SU-DHL-6 (cell line): ENCODE data around the gene ZNF888.
"Not testable (repeated sequence)": the region's sequence is repeated elsewhere in the genome, so short reads cannot be mapped to it uniquely, and the experiment has no call there.

ENCODE experiments used
- H2AFZ ChIP-seq: fragments of 200-600 bp; sonication (generic); 2 replicates; pipeline ENCODE4 v1.6.1; 2014; ENCODE audit warnings: low read depth, mild to moderate bottlenecking, moderate library complexity, mixed read lengths, antibody characterized with exemption, low read length; ENCODE audit not compliant: severe bottlenecking
- H3F3A ChIP-seq: fragments of 200-600 bp; shearing (Covaris generic); 2 replicates; pipeline ENCODE4 v1.6.0; 2016; ENCODE audit warnings: antibody characterized with exemption, mild to moderate bottlenecking; ENCODE audit not compliant: insufficient read depth
- H3K27ac ChIP-seq: fragments of 200-600 bp; sonication (generic); 2 replicates; pipeline ENCODE4 v1.5.1; 2016; ENCODE audit warnings: low read depth, mild to moderate bottlenecking, low read length, moderate library complexity, mixed read lengths
- H3K27me3 ChIP-seq: fragments of 200-600 bp; sonication (generic), shearing (Covaris generic); 2 replicates; pipeline ENCODE4 v1.6.0; 2014; ENCODE audit warnings: mild to moderate bottlenecking, low read length
- H3K36me3 ChIP-seq: fragments of 200-600 bp; sonication (generic); 2 replicates; pipeline ENCODE4 v1.6.1; 2014; ENCODE audit warnings: mild to moderate bottlenecking, low read length, mixed read lengths
- H3K4me2 ChIP-seq: fragments of 300-600, 200-600 bp; shearing (Covaris generic), sonication (generic); 2 replicates; pipeline ENCODE4 v1.6.0; 2014; ENCODE audit warnings: low read length, low read depth, mild to moderate bottlenecking; ENCODE audit not compliant: poor library complexity, severe bottlenecking
- H3K4me3 ChIP-seq: fragments of 200-600 bp; sonication (generic); 2 replicates; pipeline ENCODE4 v1.5.1; 2014; ENCODE audit warnings: antibody characterized with exemption, low read length, mild to moderate bottlenecking, mixed read lengths; ENCODE audit not compliant: insufficient read depth, poor library complexity, severe bottlenecking
- H3K79me2 ChIP-seq: fragments of 200-600 bp; sonication (generic); 2 replicates; pipeline ENCODE4 v1.6.1; 2014; ENCODE audit warnings: mild to moderate bottlenecking, low read length, moderate library complexity; ENCODE audit not compliant: insufficient read depth
- H3K9ac ChIP-seq: fragments of 200-600 bp; sonication (generic); 2 replicates; pipeline ENCODE4 v1.7.0; 2014; ENCODE audit warnings: mild to moderate bottlenecking, low read length
- H3K9me2 ChIP-seq: fragments of 200-600 bp; sonication (generic); replicated peaks from 2 replicates; pipeline ENCODE4 v1.6.1; 2014; ENCODE audit warnings: low read length; ENCODE audit not compliant: insufficient read depth
- H3K9me3 ChIP-seq: fragments of 200-600 bp; sonication (generic); 2 replicates; pipeline ENCODE4 v1.6.1; 2014; ENCODE audit warnings: low read length, mixed read lengths; ENCODE audit not compliant: insufficient read depth
- H4K20me1 ChIP-seq: fragments of 200-600 bp; sonication (generic); 2 replicates; pipeline ENCODE4 v1.6.1; 2014; ENCODE audit warnings: low read depth, mild to moderate bottlenecking, antibody characterized with exemption, low read length, moderate library complexity, mixed read lengths
- CTCF ChIP-seq: fragments of 200-600 bp; sonication (generic); IDR thresholded peaks from one replicate; pipeline ENCODE4 v1.5.1; 2017; ENCODE audit warnings: antibody characterized with exemption, mild to moderate bottlenecking, low read length, moderate library complexity; ENCODE audit not compliant: insufficient read depth, poor library complexity, severe bottlenecking
- EZH2phosphoT487 ChIP-seq: fragments of 200-600 bp; sonication (generic), shearing (Covaris generic); conservative IDR thresholded peaks from 2 replicates; pipeline ENCODE4 v1.6.1; 2018; ENCODE audit warnings: mild to moderate bottlenecking, antibody characterized with exemption, low read length, moderate library complexity, mixed read lengths

The ZNF888 gene

DNA sequence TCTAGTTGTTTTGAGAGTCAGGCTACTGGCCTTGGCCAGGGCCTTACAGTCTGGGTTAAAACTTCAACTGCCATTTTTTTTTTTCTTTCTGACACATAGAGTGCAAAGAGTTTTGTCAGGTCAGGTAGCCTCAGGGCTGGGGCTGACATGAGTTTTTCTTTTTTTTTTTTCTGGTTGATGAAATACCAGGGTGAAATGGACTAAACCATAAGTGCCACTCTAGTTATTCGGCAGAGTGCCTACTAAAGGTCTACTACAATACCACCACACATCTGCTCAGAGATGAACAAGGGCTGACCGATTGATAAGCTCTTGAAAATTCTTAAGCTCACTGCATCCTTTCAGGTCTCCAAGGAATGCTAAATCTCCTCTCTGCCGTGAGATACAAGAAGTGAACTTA, 21.4 kb downstream of the ZNF888 start:
- H3K79me2 ChIP-seq = peaks cover 6% of the 10 kb centered on the region
- no peak for TF ChIP-seq EZH2phosphoT487
- TF ChIP-seq CTCF = no peak
- no peak overlapping the region for H3K4me3 ChIP-seq
- H3K4me2 ChIP-seq = no peak overlapping the region
- H3F3A ChIP-seq = no peaks in the 10 kb centered on the region; the same call in 1 of the 2 replicates
- no peaks in the 10 kb centered on the region for H3K9me3 ChIP-seq
- no peak overlapping the region for H3K27ac ChIP-seq
- H3K9ac ChIP-seq = no peak overlapping the region
- no peaks in the 10 kb centered on the region for H3K36me3 ChIP-seq
- H2AFZ ChIP-seq = no peak overlapping the region
- H4K20me1 ChIP-seq = no peaks in the 10 kb centered on the region
- H3K9me2 ChIP-seq = no peaks in the 10 kb centered on the region
- H3K27me3 ChIP-seq = no peaks in the 10 kb centered on the region

DNA sequence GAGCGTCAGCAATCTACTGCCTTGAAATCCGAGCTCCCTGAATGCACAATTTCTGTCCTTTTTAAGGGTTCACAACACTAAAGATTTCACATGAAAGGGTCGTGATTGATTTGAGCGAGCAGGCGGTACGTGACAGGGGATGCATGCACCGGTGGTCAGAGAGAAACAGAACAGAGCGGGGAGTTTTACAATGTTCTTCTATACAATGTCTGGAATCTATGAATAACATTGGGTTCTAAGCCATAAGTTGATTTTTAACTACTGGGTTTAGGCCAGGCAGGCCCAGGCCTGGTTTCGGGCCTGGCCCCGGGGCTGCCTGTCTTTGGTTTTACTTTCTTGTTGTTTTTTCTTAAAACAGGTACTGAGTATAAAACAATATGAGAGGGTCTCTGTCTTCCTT, 24.6 kb downstream of the ZNF888 start:
- peaks cover 37% of the 10 kb centered on the region for H3K79me2 ChIP-seq
- not testable (repeated sequence) for H3K4me3 ChIP-seq, H3K9me3 ChIP-seq, H4K20me1 ChIP-seq, H3K4me2 ChIP-seq, H3K36me3 ChIP-seq, H3K9ac ChIP-seq, H3K27ac ChIP-seq, H2AFZ ChIP-seq, H3K27me3 ChIP-seq, H3K9me2 ChIP-seq, H3F3A ChIP-seq

- Histone ChIP-seq H3K9ac (no peak overlapping the region), H3K27me3 (no peaks in the 10 kb centered on the region), H3K4me2 (peak overlapping the region; percentile 26), H3K9me3 (no peaks in the 10 kb centered on the region), H4K20me1 (no peaks in the 10 kb centered on the region), H3K36me3 (no peaks in the 10 kb centered on the region), H3K27ac (no peak overlapping the region), H2AFZ (peak overlapping the region; percentile 79), H3K79me2 (peaks cover 41% of the 10 kb centered on the region), H3F3A (no peaks in the 10 kb centered on the region; the same call in 1 of the 2 replicates), H3K4me3 (no peak overlapping the region), H3K9me2 (no peaks in the 10 kb centered on the region)
- no peak for TF ChIP-seq CTCF
- TF ChIP-seq EZH2phosphoT487 = no peak
These were observed 25.1 kb downstream of the ZNF888 start for GRCh38 chr19:52898101-52898500.

GRCh38 chr19:52897138-52897935, 25.9 kb downstream of the ZNF888 start, which contains the start of gene ZNF320:
Gene ZNF320 (minus strand): TSS chr19:52897635. CDS start chr19:52890255, 7,380 bp downstream.
- peak within 1 kb of the TSS; percentile 66 for H3K27ac ChIP-seq
- peak within 1 kb of the TSS; percentile 89 for H3K4me3 ChIP-seq
- TF ChIP-seq CTCF = no peak
- no peak for TF ChIP-seq EZH2phosphoT487
- H3F3A ChIP-seq = no peaks in the 10 kb centered on the region; the same call in 1 of the 2 replicates
- peaks cover 41% of the 10 kb centered on the region for H3K79me2 ChIP-seq
- H3K9me3 ChIP-seq = no peaks in the 10 kb centered on the region
- no peaks in the 10 kb centered on the region for H3K27me3 ChIP-seq
- H3K9me2 ChIP-seq = no peaks in the 10 kb centered on the region
- H4K20me1 ChIP-seq = no peaks in the 10 kb centered on the region
- H3K9ac ChIP-seq = peak within 1 kb of the TSS; percentile 94
- no peaks in the 10 kb centered on the region for H3K36me3 ChIP-seq
- H2AFZ ChIP-seq = peak within 1 kb of the TSS; percentile 85
- H3K4me2 ChIP-seq = peak within 1 kb of the TSS; percentile 88
